Parathyroid adenoma (tissue), 2 donors: ENCODE measurements around the gene SEMA6A.

Experiments used
- H2AFZ ChIP-seq: fragments of 300-600 bp; sonication (generic); one replicate; pipeline ENCODE4 v1.7.0; 2017; ENCODE audit warnings: antibody characterized with exemption, mild to moderate bottlenecking
- H3K27ac ChIP-seq: fragments of 300-600 bp; sonication (generic); one replicate; pipeline ENCODE4 v1.7.0; 2017
- H3K27me3 ChIP-seq: fragments of 300-600 bp; sonication (generic); one replicate; pipeline ENCODE4 v1.7.0; 2017; ENCODE audit warnings: low read length; ENCODE audit not compliant: control insufficient read depth, insufficient read depth
- H3K36me3 ChIP-seq: fragments of 300-600 bp; sonication (generic); one replicate; pipeline ENCODE4 v1.7.0; 2017; ENCODE audit warnings: low read length; ENCODE audit not compliant: control insufficient read depth, insufficient read depth
- H3K4me1 ChIP-seq: fragments of 300-600 bp; sonication (generic); one replicate; pipeline ENCODE4 v1.7.0; 2017; ENCODE audit warnings: control low read depth
- H3K4me2 ChIP-seq: fragments of 300-600 bp; sonication (generic); one replicate; pipeline ENCODE4 v1.7.0; 2017; ENCODE audit warnings: low read length
- H3K4me3 ChIP-seq: fragments of 300-600 bp; sonication (generic); one replicate; pipeline ENCODE4 v1.7.0; 2017; ENCODE audit warnings: low read depth, low read length
- H3K79me2 ChIP-seq: fragments of 300-600 bp; sonication (generic); one replicate; pipeline ENCODE4 v1.7.0; 2017; ENCODE audit warnings: control low read depth
- H3K9ac ChIP-seq: fragments of 300-600 bp; sonication (generic); one replicate; pipeline ENCODE4 v1.7.0; 2017; ENCODE audit warnings: mild to moderate bottlenecking
- H3K9me3 ChIP-seq: fragments of 300-600 bp; sonication (generic); one replicate; pipeline ENCODE4 v1.7.0; 2017; ENCODE audit warnings: low read length; ENCODE audit not compliant: control insufficient read depth
- CTCF ChIP-seq: fragments of 300-600 bp; sonication (generic); IDR thresholded peaks from one replicate; pipeline ENCODE4 v1.7.0; 2017; ENCODE audit warnings: antibody characterized with exemption, mild to moderate bottlenecking
- donor health status: primary hyperparathyroidism.

The SEMA6A gene

GRCh38 chr5:116419258-116419657, 155.4 kb downstream of the SEMA6A start:
- Histone ChIP-seq H3K79me2 (no peaks in the 10 kb centered on the region), H3K36me3 (no peaks in the 10 kb centered on the region), H3K9me3 (no peaks in the 10 kb centered on the region), H3K27me3 (no peaks in the 10 kb centered on the region), H2AFZ (no peak overlapping the region), H3K27ac (no peak overlapping the region), H3K4me1 (no peaks in the 10 kb centered on the region), H3K9ac (no peak overlapping the region), H3K4me3 (no peak overlapping the region), H3K4me2 (no peak overlapping the region)
- TF ChIP-seq CTCF: no peak

- Histone ChIP-seq H3K4me3 (no peak overlapping the region), H3K36me3 (no peaks in the 10 kb centered on the region), H3K9ac (no peak overlapping the region), H3K79me2 (no peaks in the 10 kb centered on the region), H3K27me3 (no peaks in the 10 kb centered on the region), H3K27ac (no peak overlapping the region), H3K4me1 (no peaks in the 10 kb centered on the region), H3K4me2 (no peak overlapping the region), H3K9me3 (no peaks in the 10 kb centered on the region), H2AFZ (no peak overlapping the region)
- TF ChIP-seq CTCF: no peak
Observed at GRCh38 chr5:116418774-116419173, 155.8 kb downstream of the SEMA6A start.

GRCh38 chr5:116418016-116418415, 156.6 kb downstream of the SEMA6A start:
- H3K27ac ChIP-seq: no peak overlapping the region
- no peak overlapping the region for H2AFZ ChIP-seq
- H3K79me2 ChIP-seq: no peaks in the 10 kb centered on the region
- no peaks in the 10 kb centered on the region for H3K36me3 ChIP-seq
- H3K27me3 ChIP-seq: no peaks in the 10 kb centered on the region
- no peak overlapping the region for H3K4me3 ChIP-seq
- H3K9me3 ChIP-seq: no peaks in the 10 kb centered on the region
- H3K4me1 ChIP-seq: no peaks in the 10 kb centered on the region
- no peak overlapping the region for H3K4me2 ChIP-seq
- H3K9ac ChIP-seq: no peak overlapping the region
- TF ChIP-seq CTCF: no peak

- Histone ChIP-seq H3K27me3 (no peaks in the 10 kb centered on the region), H3K36me3 (no peaks in the 10 kb centered on the region), H3K4me2 (no peak overlapping the region), H3K79me2 (no peaks in the 10 kb centered on the region), H3K27ac (no peak overlapping the region), H2AFZ (no peak overlapping the region), H3K9me3 (no peaks in the 10 kb centered on the region), H3K4me3 (no peak overlapping the region), H3K4me1 (no peaks in the 10 kb centered on the region), H3K9ac (no peak overlapping the region)
- TF ChIP-seq CTCF: no peak
Observed at GRCh38 chr5:116415989-116416388, 158.6 kb downstream of the SEMA6A start.

- TF ChIP-seq CTCF: no peak
- Histone ChIP-seq H3K4me3 (no peak overlapping the region), H3K27me3 (no peaks in the 10 kb centered on the region), H3K4me1 (no peaks in the 10 kb centered on the region), H3K9me3 (no peaks in the 10 kb centered on the region), H3K79me2 (no peaks in the 10 kb centered on the region), H3K27ac (no peak overlapping the region), H3K9ac (no peak overlapping the region), H3K4me2 (no peak overlapping the region), H3K36me3 (no peaks in the 10 kb centered on the region), H2AFZ (no peak overlapping the region)
Observed at GRCh38 chr5:116415182-116415581, 159.4 kb downstream of the SEMA6A start.
